DMS 273 (cell line): Measurements from ENCODE around the gene GP5.

Source experiments
- DNase-seq: peaks from one replicate; lab custom pipeline; 2025; ENCODE audit not compliant: unreplicated experiment; lab: John Stamatoyannopoulos, UW

The GP5 gene

DNA sequence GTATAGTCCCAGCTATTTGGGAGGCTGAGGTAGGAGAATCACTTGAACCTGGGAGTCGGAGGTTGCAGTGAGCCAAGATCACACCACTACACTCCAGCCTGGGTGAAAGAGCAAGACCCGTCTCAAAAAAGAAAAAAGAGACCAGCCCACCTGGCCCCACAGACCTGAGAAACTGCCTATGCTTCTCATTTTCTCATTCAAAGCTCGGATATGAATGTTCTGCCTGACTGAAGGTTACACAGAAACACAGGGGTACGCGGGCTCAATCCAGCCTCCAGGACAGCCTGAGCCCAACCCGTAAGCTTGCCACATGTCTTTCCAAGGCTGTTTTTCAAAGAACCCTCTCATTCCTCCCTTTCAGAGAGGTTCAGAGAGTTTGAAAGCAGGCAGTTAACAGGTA lies 19.8 kb downstream of the GP5 start:
- no peak for DNase-seq

DNA sequence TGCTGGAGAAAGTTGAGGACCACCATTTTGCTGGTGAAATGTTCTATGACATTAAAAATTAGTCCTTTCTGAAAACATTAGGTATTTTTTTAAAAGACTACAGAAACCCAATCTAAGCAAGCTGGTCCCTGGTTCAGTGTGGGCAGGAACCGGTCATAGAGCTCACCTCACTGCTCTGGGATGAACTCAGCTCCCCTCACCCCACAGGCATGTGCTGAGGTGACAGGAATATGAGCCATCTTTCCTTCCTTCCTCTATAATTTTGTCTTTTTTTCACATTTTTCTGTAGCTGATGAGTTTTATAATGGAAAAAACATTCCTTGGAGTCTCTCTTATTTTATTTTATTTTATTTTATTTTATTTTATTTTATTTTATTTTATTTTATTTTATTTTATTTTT lies 21.4 kb downstream of the GP5 start:
- DNase-seq, result no peak

DNA sequence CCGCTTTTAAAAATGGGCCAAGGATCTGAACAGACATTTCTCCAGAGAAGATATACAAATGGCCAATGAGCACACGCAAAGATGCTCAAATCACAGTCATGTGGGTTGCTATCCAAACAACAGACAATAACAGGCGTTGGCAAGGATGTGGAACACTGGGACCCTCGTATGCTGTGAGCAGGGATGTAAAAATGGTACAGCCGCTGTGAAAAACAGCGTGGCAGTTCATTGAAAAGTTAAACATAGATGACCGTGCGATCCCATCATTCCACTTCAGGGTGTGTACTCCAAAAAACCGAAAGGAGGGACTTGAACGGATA lies 22.9 kb downstream of the GP5 start:
- no peak for DNase-seq

DNA sequence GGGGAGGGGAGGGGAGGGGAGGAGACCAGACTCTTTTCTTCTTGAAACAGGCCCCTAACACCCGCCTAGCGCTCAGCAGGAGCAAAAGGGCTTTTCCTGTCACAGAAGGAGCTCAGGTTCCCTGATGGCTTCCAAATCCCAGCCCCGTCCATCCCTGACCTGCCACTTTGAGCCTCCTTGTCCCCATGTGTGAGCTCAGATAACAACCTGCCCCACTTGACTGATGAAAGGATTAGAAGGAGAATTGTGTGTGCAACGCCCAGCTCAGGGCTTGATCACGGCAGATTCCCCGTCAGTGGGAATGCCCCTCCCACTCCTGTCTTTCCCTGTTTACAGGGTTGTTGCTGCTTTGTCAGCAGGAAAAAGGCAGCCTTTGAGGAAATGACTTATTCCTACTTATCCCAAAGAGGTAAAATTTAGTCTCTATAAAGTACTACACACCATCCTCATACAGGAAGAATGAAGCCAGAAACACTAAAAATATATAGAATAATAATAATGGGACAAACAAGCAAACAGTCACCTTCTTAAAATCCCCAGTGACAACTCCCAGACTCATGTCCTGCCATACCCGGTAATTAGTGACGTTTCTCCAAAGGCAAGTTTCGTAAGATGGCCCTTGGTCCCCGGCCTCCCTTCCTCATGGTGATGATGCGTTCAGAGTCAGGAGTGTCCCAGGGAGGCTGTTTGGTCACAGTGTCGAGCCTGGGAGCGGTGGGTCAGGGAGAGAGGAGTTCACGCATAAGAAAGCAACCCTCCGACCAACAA lies 23.4 kb downstream of the GP5 start:
- no peak for DNase-seq

- no peak for DNase-seq
These were observed 24.1 kb downstream of the GP5 start for GRCh38 chr3:194374935-194375334.

- DNase-seq, result no peak
These were observed 25.2 kb downstream of the GP5 start for GRCh38 chr3:194373899-194374298.

DNA sequence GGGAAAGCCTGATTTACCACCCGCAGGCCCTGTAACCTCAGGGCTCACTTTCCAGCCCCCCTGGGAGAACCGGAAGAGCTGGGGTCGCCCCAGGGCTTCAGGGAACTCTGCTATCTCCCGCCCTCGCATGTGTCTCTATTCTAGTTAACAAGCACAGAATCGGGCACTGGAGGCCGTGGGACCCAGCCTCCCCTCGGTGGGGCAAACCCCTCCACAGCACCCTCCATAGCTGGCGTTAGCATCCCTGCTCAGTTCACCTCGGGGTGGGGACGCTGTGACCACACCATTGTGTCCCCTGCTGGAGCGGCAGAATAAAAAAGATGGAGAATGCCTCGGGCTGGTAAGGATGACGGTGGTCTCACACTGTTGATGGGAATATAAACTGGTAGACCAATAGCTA lies 26.0 kb downstream of the GP5 start:
- no peak for DNase-seq

- no peak for DNase-seq
These were observed 28.3 kb downstream of the GP5 start for GRCh38 chr3:194370753-194371152.

DNA sequence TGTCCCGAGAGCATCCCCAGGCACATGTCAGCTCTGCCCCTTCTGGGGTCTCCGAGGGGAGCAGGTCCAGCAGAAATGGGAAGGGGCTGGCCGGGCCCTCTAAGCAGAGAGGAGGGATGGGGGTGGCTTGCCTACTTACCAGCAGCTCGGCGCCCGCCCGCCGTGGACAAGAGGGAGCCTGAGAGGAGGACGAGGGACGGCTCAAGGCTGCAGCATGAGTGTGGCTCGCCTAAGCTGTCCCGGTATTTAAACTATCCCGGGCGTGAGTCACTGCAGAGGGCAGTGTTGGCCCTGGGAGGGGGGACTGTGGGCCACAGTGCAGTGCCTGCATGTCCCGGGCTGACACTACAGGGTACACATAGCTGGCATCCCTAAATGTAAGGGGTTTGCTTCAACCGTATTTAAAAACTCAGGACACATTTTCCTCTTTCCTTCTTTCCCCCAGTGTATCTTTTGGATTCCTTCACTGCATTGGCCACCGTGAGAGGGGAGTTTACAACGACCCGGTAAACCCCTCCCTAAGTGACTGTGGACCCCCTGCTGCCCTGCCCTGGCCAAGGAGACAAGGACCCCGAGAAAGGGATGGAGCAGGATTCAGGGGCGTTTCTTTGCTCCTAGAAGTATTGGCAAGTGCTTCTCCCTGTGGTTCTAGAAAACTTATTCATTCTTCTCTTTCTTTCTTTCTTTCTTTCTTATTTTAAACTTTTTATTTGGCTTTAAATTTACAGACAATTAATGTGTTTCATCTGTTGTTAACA lies 29.4 kb downstream of the GP5 start, which contains the start of gene LRRC15:
TSS of gene LRRC15 (minus strand) at position 222 of the 758 bp plus-strand sequence. CDS start 8,700 bp downstream, outside the sequence.
- DNase-seq, result no peak

- no peak for DNase-seq
These were observed 30.1 kb downstream of the GP5 start for GRCh38 chr3:194368918-194369317.

DNA sequence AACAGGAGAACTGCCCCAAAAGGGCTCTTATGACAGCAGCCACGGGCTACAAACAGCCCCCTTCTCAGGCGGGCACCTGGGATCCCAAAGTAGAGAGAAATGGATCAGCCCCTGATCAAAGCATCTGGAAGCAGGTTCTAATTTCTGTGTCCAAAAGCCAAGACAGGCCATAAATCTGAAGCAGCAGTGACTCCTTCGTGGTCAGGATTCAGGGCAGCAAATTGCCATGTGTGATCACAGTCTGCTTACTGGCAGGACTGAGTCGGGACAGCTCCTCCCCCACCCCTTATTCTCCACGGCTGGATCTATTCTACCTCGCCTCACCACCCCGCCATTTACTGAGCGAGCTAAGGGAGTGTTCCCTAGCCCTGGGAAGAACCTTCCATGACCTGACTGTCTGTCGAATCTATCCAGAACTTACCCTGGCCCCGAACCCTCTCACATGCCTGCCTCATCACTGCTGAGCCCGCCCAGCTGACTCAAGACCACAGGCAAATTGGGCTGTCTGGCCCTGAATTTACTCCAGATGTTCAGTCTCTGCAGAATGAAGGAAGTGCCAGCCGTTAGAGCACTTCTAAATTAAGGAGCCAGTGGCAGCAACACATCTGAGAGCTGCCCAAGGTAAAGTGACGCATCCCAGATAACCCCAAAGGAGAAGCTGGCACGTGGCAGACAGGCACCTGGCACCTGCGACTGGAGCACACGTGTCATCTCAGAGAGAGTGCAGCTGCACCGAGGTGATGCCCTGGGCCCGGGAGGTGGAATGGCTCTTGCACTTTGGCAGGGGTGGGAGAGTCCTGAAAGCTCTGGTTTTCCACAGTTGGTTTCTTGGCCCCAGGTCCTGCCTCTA lies 30.8 kb downstream of the GP5 start:
- DNase-seq, result peak; percentile 34

DNA sequence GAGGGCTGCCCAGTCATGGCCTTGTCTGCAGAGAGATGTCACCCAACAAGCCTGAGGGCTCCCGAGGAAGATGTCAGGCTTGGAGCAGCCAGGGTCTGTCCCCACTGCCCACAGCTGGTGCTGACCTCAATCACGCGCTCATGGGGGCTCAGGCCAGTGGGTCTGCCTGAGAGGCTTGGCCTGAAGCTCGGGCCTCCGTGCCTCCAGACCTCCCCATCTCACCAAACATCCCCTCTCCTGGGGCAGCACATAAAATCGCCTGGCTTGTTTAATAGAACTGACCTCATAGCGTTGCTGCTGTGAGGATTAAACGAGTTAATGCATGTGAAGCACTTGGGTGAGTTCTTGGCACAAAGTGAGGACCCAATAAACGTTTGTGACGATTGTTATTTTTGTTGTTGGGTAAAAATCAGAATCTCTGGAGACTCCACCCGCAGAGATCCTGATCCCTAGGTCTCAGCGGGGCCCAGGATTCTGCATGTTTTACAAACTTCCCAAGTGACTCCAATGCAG lies 33.0 kb downstream of the GP5 start:
- no peak for DNase-seq

GRCh38 chr3:194365526-194365925 lies 33.5 kb downstream of the GP5 start:
- no peak for DNase-seq

- peak; percentile 97 for DNase-seq
These were observed 34.2 kb downstream of the GP5 start for GRCh38 chr3:194364652-194365434.

DNA sequence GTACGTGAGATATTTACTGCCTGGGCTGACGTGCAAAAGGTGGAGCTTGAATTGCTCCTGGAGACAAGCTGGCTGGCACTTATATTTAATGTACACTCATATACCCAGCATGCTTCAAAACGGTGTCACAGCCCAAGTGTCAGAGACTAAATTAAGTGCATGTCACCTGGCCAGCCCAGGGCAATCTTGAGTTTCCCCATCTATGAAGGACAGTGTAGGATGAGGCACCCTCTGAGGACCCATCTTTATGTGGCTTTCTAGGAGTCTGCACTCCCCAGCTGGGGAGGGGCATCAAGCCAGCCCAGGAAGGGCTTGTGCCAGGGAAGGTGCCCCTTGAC lies 34.8 kb downstream of the GP5 start:
- DNase-seq, result no peak

DNA sequence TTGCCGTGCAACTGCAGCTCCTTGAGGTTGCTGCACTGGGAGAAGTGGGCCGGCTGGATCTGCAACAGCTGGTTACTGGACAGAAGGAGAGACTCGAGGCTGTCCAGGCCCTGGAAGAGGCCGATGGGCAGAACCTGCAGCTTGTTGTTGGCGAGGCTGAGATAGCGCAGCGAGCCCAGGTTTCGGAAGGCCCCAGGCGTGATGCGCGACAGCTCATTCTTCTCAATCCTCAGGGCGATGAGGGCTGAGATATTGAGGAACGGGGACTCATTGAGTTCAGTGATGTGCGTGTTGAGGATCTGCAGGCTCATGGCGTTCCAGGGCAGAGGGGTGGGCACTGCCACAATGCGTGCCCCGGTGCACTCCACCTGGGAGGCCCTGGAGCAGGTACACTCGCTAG lies 38.5 kb downstream of the GP5 start:
- no peak for DNase-seq

DNA sequence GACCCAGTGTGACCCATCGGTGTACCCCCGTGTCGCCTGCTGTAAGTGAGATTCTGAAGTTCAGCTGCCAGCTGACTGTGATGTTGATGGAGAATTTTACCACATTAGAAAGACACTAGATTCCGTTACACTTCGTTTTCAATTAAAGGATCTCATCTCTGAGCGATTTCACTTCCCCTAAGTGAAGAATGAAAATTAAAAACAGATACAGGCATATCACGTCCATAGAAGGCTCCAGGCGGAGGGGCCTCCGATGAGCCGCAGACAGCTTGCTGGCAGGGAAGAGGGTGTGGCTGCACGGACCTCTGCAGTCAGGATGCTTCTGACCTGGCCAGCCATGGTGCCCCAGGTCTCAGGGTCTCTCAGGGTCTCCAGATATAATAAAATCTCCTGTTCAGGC lies 41.4 kb downstream of the GP5 start:
- no peak for DNase-seq

GRCh38 chr3:194355379-194355778 lies 43.7 kb downstream of the GP5 start:
- DNase-seq, result no peak

- DNase-seq, result no peak
These were observed 44.8 kb downstream of the GP5 start for GRCh38 chr3:194354315-194354714.

DNA sequence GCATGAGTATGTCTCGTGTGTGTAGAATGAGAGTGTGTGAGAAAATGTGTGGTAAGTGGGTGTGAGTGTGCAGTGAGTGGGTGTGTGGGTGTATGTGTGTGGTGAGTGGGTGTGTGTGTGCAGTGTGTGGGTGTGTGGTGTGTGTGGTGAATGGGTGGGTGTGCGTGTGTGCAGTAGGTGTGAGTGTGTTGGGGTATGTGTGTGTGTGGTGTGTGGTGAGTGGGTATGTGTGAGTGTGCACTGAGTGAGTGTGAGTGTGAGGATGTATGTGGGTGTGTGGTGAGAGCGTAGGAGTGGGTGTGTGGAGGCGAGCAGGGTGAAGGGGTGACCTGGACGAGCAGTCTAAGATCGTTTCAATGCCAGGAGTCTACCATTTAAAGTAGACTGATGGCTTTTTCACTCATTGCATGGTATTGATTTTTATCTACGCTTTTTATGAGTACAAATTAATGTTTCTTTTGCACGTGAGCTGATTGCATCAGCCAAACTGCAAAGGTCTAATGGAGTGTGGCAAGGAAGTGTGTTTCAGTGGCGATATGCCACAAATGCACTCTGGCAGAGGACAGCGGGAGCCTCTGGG lies 46.3 kb downstream of the GP5 start:
- no peak for DNase-seq
